Kidney epithelial cell (primary cell): ENCODE measurements around the gene SINHCAF. TPM values are rescaled to one million over a fixed set of nuclear protein-coding genes. Genes with fewer than 3 reads are reported as not detected.

Experiments used
- DNase-seq: peaks from one replicate; pipeline ENCODE4 v3.0.0-alpha.2; 2010; ENCODE audit warnings: low read depth
- H3K27me3 ChIP-seq: 2 replicates; pipeline ENCODE4 v1.6.0; 2011; ENCODE audit warnings: low read length; ENCODE audit not compliant: control insufficient read depth, insufficient read depth
- H3K36me3 ChIP-seq: 2 replicates; pipeline ENCODE4 v1.5.1; 2011; ENCODE audit warnings: low read length; ENCODE audit not compliant: control insufficient read depth, insufficient read depth
- H3K4me3 ChIP-seq: 2 replicates; pipeline ENCODE4 v1.5.1; 2011; ENCODE audit warnings: low read depth, mild to moderate bottlenecking, control low read depth, low read length
- total RNA-seq: library from RNA; depleted of rRNA; stranded (reverse); fragments of >200 nt; gene quantifications from 2 replicates; pipeline ENCODE4 v1.2.3, GENCODE V29; 2015
- TF ChIP-seq, protein P1 (sequence below): IDR thresholded peaks from 2 replicates; pipeline ENCODE4 v1.5.1; 2011; ENCODE audit warnings: mild to moderate bottlenecking, moderate library complexity, low read length, control low read depth, inconsistent platforms; ENCODE audit not compliant: insufficient read depth, poor library complexity, severe bottlenecking

SINHCAF gene
- total RNA-seq, 1 donor from 2014 or later, result 217 TPM

DNA sequence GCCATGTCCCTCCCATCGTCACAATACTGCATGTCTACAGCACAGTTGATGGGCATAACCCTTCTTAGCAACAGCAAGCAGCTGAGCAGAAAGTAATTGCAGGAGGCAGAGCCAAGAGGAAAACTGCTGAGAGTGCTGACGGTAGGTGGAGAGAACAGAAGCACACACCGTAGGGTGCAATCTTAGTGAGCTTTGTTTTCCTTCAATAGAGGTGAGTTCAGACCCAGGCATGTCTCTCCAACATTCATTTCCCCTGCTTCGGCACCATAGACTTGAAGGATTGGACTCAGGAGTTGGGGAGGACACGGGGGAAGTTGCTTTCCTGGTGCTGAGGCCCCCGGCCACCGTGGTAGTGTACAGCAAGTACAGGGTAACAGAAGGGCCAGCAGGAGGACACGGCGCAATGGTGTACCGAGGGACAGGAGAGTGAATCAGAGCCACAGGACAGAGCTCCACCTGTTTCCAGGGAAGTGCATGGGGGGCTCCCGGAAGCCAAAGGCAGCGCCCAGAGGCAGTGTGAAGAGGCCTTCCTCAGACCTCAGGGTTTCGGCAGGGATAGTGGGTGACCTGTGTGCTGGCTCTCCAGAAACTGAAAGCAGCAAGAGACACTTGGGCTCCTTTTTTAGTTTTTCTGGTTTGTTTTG, 36.3 kb upstream of the SINHCAF start:
- DNase-seq, result no peak
- TF ChIP-seq, protein P1, sequence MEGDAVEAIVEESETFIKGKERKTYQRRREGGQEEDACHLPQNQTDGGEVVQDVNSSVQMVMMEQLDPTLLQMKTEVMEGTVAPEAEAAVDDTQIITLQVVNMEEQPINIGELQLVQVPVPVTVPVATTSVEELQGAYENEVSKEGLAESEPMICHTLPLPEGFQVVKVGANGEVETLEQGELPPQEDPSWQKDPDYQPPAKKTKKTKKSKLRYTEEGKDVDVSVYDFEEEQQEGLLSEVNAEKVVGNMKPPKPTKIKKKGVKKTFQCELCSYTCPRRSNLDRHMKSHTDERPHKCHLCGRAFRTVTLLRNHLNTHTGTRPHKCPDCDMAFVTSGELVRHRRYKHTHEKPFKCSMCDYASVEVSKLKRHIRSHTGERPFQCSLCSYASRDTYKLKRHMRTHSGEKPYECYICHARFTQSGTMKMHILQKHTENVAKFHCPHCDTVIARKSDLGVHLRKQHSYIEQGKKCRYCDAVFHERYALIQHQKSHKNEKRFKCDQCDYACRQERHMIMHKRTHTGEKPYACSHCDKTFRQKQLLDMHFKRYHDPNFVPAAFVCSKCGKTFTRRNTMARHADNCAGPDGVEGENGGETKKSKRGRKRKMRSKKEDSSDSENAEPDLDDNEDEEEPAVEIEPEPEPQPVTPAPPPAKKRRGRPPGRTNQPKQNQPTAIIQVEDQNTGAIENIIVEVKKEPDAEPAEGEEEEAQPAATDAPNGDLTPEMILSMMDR, result no peak
- Histone ChIP-seq H3K4me3 (no peak overlapping the region), H3K27me3 (no peaks in the 10 kb centered on the region), H3K36me3 (no peaks in the 10 kb centered on the region)

DNA sequence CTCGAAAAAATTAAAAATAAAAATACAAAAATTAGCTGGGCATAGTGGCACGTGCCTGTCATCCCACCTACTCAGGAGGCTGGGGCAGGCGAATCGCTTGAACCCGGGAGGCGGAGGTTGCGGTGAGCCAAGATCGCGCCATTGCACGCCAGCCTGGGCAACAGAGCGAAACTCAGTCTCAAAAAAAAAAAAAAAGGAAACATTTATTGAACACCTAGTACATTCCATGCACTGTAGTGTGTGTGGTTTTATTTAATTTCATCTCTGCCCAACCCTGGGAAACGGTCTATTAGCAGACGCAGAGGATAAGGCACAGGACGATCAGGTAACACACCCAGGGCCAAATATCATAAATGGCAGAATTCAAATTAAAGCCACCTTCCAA, 35.8 kb upstream of the SINHCAF start:
- no peak overlapping the region for H3K4me3 ChIP-seq
- H3K27me3 ChIP-seq, result no peaks in the 10 kb centered on the region
- no peak for DNase-seq
- H3K36me3 ChIP-seq, result no peaks in the 10 kb centered on the region
- TF ChIP-seq, protein P1, result no peak

DNA sequence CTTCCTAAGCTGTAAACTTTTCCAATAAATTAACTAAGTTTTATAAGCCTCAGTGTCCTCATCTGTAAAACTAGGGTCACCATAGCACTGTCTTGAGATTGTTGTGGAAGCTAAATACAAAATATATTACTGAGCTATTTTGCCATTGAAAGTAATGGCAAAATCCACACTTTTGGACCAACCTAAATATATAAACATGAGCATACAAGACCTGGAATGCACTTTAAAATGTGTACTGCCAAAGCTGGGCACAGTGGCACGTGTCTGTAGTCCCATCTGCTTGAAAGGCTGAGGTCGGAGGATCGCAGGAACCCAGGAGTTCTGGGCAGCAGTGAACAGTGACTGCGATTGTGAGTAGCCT, 29.8 kb upstream of the SINHCAF start:
- no peaks in the 10 kb centered on the region for H3K36me3 ChIP-seq
- H3K27me3 ChIP-seq, result no peaks in the 10 kb centered on the region
- no peak overlapping the region for H3K4me3 ChIP-seq
- TF ChIP-seq, protein P1, result no peak
- no peak for DNase-seq

DNA sequence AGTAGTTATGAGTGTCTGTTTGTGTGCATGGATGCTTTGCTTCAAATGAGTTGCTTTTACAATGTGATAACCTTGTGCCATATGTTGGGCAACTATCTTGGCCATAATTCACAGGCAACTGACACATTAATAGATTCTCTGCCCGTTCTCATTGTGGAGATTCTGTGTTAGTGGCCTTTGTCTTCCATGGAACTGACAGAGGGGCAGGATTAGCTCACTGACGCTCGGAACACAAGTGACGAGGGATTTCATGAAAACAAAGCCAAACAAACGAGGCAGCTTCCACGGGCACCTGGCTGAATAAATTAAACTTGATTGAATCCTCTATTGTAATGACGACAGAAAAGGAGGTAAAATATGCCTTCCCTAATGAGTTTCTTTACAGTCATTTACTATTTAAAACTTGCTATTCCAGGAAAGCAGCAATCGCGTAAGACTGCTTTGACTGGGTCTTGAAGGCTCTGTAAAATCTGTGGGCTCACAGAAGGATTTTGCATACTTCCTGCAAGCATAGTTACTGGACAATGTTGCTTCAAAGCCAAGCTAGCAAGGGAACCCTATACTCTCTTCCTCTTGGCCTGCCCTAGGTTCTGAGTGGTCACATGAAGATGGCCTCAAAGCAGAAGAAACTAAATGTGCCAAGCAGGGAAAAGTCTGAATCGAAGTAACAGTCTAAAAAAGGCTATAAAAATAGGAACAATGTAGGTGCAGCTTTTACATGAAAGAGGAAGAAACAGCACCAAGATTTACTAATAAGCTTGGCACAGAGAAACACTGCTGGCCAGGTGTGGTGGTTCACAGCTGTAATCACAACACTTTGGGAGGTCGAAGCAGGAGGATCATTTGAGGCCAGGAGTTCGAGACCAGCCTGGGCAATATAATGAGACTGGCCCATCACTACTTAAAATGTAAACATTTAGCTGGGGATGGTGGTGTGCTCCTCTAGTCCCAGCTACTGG, 28.1 kb upstream of the SINHCAF start:
- TF ChIP-seq, protein P1, result no peak
- no peaks in the 10 kb centered on the region for H3K36me3 ChIP-seq

DNA sequence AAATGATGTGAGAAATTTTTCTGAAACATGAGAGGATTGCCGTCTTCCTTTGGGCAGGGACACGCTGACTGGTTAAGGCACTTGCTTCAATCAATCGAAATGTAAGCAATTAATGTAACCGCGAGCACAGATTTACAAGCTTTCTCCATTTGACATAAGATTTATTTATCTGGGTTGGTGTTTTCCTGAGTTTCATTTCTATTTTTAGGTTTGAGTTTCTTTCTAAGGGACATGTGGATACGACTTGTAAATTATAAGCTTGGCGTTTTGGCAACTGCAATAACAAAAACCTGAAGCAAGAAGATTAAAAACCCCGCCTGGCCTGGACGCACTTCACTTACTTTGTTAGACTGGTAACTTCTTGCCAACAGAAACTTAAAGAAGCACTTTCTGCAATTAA, 20.3 kb upstream of the SINHCAF start:
- Histone ChIP-seq H3K27me3 (no peaks in the 10 kb centered on the region), H3K36me3 (no peaks in the 10 kb centered on the region), H3K4me3 (no peak overlapping the region)
- TF ChIP-seq, protein P1, result no peak
- DNase-seq, result no peak

More for the DNA sequence above, 28.1 kb upstream of the SINHCAF start:
- Histone ChIP-seq H3K27me3 (no peaks in the 10 kb centered on the region), H3K4me3 (no peak overlapping the region)
- DNase-seq, result no peak
